ENCODE measurements around the gene SNTG2.
"Not testable (repeated sequence)": the region's sequence is repeated elsewhere in the genome, so short reads cannot be mapped to it uniquely, and the experiment has no call there.

SNTG2 gene

DNA sequence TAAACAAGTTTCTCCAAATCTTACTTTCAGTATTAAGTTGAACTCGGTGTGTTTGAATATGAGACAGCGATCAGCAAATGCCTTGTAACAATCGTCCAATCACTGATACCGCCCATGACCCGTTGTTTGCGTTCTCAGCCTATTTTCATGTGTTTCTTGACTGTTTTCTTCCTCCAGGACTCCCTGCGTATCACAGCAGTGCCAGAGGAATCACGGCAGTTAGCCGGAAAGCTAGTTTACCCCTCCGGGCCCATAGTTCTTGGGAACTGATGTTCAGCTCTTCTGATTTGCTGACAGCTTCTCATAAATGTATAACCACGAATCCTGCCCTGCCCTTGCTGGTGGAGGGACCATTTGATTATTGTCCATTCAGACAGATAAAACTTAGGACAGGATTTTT, 420.4 kb downstream of the SNTG2 start:
- TF ChIP-seq, protein P1, sequence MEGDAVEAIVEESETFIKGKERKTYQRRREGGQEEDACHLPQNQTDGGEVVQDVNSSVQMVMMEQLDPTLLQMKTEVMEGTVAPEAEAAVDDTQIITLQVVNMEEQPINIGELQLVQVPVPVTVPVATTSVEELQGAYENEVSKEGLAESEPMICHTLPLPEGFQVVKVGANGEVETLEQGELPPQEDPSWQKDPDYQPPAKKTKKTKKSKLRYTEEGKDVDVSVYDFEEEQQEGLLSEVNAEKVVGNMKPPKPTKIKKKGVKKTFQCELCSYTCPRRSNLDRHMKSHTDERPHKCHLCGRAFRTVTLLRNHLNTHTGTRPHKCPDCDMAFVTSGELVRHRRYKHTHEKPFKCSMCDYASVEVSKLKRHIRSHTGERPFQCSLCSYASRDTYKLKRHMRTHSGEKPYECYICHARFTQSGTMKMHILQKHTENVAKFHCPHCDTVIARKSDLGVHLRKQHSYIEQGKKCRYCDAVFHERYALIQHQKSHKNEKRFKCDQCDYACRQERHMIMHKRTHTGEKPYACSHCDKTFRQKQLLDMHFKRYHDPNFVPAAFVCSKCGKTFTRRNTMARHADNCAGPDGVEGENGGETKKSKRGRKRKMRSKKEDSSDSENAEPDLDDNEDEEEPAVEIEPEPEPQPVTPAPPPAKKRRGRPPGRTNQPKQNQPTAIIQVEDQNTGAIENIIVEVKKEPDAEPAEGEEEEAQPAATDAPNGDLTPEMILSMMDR (IDR thresholded peaks at IDR 0.05) = no peak

DNA sequence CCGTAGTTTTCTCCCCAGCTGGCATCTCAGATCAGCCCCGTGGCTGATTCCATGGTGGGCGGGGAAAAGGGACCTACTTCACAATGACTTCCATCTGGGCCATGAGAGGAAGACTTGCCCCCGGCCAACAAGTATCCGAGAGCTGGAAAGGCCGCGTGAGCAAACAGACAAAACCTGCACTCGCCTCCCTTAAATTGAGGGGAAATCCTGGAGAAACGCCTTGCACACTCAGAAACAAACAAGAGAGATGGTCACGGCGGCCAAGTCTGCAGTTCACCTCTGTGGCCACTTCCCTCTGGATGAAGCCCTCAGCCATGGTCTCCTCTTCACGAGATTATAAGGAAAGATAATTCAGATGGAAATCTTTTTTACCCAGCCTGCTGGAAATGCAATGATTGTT, 423.2 kb downstream of the SNTG2 start:
- TF ChIP-seq, protein P1 (IDR thresholded peaks at IDR 0.05) = no peak
- no peak for TF ChIP-seq ZFX (IDR thresholded peaks at IDR 0.05; ENCODE audit: borderline replicate concordance)

More for the DNA sequence above, 420.4 kb downstream of the SNTG2 start:
- no peak overlapping the region for H3K27ac ChIP-seq

DNA sequence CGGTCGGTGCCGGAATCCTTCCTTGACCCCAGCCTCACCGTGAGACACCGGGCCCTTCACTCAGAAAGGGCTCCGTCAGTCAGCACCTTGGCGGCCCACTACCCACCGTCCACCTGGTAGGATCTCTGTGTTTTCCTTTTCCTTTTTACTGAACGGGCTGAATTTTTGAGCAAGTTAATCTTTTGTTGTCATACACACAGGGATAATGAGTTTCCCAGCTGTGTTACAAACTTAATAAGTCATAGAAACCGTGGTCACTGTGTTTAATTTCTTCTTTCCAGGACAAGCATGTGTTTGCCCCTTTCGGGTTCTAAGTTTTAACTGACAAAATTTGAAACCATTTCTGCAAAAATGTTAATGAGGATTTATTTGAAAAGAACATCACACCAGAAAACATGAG, 423.6 kb downstream of the SNTG2 start:
- TF ChIP-seq, protein P1 (IDR thresholded peaks at IDR 0.05) = no peak
- no peak for TF ChIP-seq ZFX (IDR thresholded peaks at IDR 0.05; ENCODE audit: borderline replicate concordance)
- no peak overlapping the region for H3K27ac ChIP-seq

More for the DNA sequence above, 423.2 kb downstream of the SNTG2 start:
- no peak overlapping the region for H3K27ac ChIP-seq

DNA sequence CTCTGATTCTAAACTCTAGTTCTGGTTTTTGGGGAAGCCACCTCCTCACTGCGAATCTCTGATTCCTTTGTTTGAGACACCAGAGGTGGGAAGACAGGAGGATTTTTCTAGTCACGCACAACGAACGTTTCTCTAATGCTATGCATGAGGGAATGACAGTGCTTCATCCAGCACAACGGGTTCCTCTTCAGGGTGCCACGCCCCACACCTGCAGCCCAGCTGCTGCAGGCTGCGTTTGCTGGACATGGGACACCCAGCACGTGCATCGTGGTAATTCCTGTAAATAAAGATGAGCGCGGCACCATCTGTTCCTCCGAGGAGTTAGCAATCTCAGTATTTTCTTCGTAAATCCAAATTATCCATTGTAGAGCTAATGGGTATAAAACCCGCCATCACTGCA, 425.1 kb downstream of the SNTG2 start:
- no peak overlapping the region for H3K27ac ChIP-seq
- TF ChIP-seq, protein P1 (IDR thresholded peaks at IDR 0.05) = no peak
- no peak for TF ChIP-seq ZFX (IDR thresholded peaks at IDR 0.05; ENCODE audit: borderline replicate concordance)

DNA sequence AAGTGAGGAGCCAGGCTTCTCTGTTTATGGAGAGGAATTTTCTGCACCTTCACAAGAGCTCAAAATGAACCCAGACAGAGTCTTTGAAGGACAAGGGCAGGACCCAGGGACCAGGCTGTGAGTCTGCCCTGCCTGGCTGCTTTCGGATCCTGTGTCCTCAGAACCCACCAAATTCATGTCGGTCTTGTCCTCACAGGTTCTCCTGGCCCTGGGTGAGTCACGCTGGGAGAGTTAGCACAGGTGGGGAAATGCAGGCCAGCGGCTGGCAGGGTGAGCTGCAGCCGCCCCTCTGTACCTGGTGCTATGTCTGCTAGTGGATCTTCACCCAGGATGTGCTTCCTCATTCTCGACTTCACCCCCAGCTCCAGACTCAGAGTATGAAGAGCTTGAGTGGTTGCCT, 426.8 kb downstream of the SNTG2 start:
- H3K27ac ChIP-seq = no peak overlapping the region
- TF ChIP-seq, protein P1 (IDR thresholded peaks at IDR 0.05) = no peak
- TF ChIP-seq ZFX (IDR thresholded peaks at IDR 0.05; ENCODE audit: borderline replicate concordance) = no peak

DNA sequence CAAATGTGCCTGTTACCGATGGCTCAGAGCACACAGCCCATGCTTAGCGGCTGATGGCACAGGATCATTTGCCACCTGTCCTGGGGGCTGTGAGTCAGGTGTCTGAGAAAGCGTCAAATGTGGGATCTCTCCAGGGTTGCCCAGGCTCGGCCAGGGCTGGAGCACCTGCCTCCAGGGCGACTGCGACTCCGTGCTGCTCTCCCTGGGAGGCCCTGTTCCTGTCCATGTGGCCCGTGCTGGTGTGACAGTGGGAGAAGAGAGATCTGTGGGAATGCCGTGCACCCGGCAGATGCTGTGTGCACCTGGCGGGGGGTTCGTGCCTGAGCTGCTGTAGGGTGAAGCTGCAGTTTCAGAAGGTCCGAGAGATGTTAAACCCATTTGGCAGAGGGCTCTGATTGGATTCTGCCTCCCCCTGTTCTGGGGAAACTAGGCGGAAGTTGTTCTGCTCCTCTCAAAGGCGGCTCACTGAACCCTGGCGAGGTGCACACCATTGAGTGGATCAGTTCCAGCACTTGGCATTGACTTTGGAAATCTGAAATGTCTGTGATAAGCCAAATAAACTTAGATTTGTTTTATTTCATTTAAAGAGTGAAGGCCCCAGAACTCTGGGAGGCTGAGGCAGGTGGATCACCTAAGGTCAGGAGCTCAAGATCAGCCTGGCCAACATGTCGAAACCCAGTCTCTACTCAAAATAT, 428.0 kb downstream of the SNTG2 start:
- no peak overlapping the region for H3K27ac ChIP-seq
- TF ChIP-seq, protein P1 (IDR thresholded peaks at IDR 0.05) = no peak
- no peak for TF ChIP-seq ZFX (IDR thresholded peaks at IDR 0.05; ENCODE audit: borderline replicate concordance)

DNA sequence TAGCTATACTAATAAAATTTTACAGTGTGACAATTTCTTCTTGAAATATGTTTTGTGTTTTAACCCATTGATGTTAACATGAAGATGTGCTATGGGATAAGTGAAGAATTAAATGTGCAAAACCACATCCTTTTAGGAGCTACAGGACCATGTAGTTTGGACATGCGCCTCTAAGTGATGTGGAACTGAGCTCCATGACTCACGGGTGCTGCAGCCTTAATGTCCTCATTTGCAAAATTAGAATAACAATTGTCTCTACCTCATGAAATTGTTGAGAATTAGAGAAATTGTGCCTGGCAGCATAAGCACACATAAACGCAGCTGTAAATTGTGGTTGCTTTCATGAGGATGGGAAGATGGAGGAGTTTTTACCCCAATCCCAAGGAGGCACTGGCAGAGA, 431.0 kb downstream of the SNTG2 start:
- no peak overlapping the region for H3K27ac ChIP-seq
- TF ChIP-seq, protein P1 (IDR thresholded peaks at IDR 0.05) = no peak
- no peak for TF ChIP-seq ZFX (IDR thresholded peaks at IDR 0.05; ENCODE audit: borderline replicate concordance)

DNA sequence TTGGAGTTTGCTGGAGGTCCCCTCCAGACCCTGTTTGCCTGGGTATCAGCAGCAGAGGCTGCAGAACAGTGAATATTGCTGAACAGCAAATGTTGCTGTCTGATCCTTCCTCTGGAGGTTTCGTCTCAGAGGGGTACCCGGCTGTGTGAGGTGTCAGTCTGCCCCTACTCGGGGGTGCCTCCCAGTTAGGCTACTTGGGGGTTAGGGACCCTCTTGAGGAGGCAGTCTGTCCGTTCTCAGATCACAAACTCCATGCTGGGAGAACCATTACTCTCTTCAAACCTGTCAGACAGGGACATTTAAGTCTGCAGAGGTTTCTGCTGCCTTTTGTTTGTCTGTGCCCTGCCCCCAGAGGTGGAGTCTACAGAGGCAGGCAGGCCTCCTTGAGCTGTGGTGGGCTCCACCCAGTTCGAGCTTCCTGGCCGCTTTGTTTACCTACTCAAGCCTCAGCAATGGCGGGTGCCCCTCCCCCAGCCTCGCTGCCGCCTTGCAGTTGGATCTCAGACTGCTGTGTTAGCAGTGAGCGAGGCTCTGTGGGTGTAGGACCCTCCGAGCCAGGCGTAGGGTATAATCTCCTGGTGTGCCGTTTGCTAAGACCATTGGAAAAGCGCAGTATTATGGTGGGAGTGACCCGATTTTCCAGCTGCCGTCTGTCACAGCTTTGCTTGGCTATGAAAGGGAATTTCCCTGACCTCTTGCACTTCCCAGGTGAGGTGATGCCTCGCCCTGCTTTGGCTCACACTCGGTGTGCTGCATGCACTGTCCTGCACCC, 437.5 kb downstream of the SNTG2 start:
- not testable (repeated sequence) for H3K27ac ChIP-seq

DNA sequence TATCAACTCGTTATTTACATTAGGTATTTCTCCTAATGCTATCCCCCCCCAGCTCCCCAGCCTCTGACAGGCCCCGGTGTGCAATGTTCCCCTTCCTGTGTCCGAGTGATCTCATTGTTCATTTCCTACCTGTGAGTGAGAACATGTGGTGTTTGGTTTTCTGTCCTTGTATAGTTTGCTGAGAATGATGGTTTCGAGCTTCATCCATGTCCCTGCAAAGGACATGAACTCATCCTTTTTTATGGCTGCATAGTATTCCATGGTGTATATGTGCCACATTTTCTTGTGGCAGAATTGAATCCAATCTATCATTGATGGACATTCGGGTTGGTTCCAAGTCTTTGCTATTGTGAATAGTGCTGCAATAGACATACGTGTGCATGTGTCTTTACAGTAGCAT, 439.5 kb downstream of the SNTG2 start:
- H3K27ac ChIP-seq = not testable (repeated sequence)

Measured in 22Rv1 (cell line).